ENCODE results near the gene HDAC9.

HDAC9 gene

DNA sequence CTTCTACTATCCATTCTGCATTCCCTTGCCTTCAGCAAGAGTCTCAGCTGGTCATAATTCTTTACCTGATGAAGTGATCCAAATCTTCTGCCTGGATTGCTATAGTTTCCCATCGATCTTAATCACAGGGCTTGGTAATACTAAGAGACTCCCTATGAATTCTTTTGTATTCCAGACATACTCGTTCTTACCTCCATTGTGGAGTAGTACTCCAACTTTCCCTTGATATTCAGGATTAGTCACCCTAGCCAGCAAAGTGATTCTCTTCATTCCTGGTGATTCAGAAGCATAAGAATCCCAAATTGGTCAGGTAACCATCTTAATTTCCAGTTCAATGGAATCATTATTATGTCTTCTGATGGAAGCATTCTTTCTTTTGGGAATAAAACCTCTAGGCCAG is 525.2 kb downstream of the HDAC9 start:
- H3K9me3 ChIP-seq (ENCODE audit: control insufficient read depth, insufficient read depth, low read depth, low read length), result no peaks in the 10 kb centered on the region
- ChIA-PET CTCF (interaction anchor here (0.6 kb wide), 1 partner anchor 656 kb away, joined by 3 read pairs; no protein-coding TSS in a partner anchor), POLR2A (no interaction called here)
- H3K36me3 ChIP-seq (ENCODE audit: control insufficient read depth in 2 of 2, insufficient read depth in 1 of 2, low read length in 2 of 2), result no peaks in the 10 kb centered on the region
- H3K27ac ChIP-seq (ENCODE audit: extremely low read depth, low read depth, low read length), result no peak overlapping the region
- TF ChIP-seq, protein P1, sequence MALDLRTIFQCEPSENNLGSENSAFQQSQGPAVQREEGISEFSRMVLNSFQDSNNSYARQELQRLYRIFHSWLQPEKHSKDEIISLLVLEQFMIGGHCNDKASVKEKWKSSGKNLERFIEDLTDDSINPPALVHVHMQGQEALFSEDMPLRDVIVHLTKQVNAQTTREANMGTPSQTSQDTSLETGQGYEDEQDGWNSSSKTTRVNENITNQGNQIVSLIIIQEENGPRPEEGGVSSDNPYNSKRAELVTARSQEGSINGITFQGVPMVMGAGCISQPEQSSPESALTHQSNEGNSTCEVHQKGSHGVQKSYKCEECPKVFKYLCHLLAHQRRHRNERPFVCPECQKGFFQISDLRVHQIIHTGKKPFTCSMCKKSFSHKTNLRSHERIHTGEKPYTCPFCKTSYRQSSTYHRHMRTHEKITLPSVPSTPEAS (tag by site-specific recombination; IDR thresholded peaks at IDR 0.05), result no peak
- TF ChIP-seq SP2 (tag by site-specific recombination; IDR thresholded peaks at IDR 0.05) (no peak), ZBTB21 (tag by site-specific recombination; IDR thresholded peaks at IDR 0.05) (no peak)
- no peaks in the 10 kb centered on the region for H3K4me1 ChIP-seq (ENCODE audit: control insufficient read depth, insufficient read depth, low read length)
- H3K4me3 ChIP-seq (ENCODE audit: low read depth, low read length), result no peak overlapping the region

DNA sequence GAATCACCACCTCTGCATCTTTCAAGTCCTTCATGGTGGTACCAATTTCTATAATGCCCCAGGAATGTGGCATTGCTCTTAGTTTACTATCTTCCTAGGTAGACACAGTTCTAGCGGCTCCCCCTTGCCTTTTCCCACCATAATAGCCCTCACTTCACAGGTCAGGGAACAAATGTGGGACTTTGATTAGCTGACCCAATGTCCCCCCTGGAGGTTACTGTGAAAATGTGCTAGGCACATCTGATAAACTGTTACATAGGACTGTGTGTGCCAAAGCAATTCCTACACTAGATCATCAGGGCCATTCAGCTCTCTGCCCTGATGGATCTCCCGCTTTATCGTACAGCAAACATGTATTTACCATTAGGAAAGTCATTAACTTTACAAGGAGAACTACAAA is 527.9 kb downstream of the HDAC9 start:
- H3K27ac ChIP-seq (ENCODE audit: extremely low read depth, low read depth, low read length), result no peak overlapping the region
- no peaks in the 10 kb centered on the region for H3K9me3 ChIP-seq (ENCODE audit: control insufficient read depth, insufficient read depth, low read depth, low read length)
- ChIA-PET CTCF (no interaction called here), POLR2A (no interaction called here)
- TF ChIP-seq ZSCAN16 (tag by site-specific recombination; IDR thresholded peaks at IDR 0.05), result no peak
- TF ChIP-seq MYNN (tag by site-specific recombination; IDR thresholded peaks at IDR 0.05; ENCODE audit: borderline replicate concordance), result no peak
- TF ChIP-seq, protein P1 (tag by site-specific recombination; IDR thresholded peaks at IDR 0.05), result no peak
- TF ChIP-seq, protein P2, sequence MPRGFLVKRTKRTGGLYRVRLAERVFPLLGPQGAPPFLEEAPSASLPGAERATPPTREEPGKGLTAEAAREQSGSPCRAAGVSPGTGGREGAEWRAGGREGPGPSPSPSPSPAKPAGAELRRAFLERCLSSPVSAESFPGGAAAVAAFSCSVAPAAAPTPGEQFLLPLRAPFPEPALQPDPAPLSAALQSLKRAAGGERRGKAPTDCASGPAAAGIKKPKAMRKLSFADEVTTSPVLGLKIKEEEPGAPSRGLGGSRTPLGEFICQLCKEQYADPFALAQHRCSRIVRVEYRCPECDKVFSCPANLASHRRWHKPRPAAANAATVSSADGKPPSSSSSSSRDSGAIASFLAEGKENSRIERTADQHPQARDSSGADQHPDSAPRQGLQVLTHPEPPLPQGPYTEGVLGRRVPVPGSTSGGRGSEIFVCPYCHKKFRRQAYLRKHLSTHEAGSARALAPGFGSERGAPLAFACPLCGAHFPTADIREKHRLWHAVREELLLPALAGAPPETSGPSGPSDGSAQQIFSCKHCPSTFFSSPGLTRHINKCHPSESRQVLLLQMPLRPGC (tag by site-specific recombination; IDR thresholded peaks at IDR 0.05), result no peak
- TF ChIP-seq, protein P3, sequence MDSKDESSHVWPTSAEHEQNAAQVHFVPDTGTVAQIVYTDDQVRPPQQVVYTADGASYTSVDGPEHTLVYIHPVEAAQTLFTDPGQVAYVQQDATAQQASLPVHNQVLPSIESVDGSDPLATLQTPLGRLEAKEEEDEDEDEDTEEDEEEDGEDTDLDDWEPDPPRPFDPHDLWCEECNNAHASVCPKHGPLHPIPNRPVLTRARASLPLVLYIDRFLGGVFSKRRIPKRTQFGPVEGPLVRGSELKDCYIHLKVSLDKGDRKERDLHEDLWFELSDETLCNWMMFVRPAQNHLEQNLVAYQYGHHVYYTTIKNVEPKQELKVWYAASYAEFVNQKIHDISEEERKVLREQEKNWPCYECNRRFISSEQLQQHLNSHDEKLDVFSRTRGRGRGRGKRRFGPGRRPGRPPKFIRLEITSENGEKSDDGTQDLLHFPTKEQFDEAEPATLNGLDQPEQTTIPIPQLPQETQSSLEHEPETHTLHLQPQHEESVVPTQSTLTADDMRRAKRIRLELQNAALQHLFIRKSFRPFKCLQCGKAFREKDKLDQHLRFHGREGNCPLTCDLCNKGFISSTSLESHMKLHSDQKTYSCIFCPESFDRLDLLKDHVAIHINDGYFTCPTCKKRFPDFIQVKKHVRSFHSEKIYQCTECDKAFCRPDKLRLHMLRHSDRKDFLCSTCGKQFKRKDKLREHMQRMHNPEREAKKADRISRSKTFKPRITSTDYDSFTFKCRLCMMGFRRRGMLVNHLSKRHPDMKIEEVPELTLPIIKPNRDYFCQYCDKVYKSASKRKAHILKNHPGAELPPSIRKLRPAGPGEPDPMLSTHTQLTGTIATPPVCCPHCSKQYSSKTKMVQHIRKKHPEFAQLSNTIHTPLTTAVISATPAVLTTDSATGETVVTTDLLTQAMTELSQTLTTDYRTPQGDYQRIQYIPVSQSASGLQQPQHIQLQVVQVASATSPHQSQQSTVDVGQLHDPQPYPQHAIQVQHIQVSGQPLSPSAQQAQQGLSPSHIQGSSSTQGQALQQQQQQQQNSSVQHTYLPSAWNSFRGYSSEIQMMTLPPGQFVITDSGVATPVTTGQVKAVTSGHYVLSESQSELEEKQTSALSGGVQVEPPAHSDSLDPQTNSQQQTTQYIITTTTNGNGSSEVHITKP (tag by site-specific recombination; IDR thresholded peaks at IDR 0.05), result no peak
- no peak for TF ChIP-seq RBAK (tag by site-specific recombination; IDR thresholded peaks at IDR 0.05)
- TF ChIP-seq, protein P4, sequence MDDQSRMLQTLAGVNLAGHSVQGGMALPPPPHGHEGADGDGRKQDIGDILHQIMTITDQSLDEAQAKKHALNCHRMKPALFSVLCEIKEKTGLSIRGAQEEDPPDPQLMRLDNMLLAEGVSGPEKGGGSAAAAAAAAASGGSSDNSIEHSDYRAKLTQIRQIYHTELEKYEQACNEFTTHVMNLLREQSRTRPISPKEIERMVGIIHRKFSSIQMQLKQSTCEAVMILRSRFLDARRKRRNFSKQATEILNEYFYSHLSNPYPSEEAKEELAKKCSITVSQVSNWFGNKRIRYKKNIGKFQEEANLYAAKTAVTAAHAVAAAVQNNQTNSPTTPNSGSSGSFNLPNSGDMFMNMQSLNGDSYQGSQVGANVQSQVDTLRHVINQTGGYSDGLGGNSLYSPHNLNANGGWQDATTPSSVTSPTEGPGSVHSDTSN (CRISPR knock-in tag; IDR thresholded peaks at IDR 0.05), result no peak
- TF ChIP-seq ZNF2 (tag by site-specific recombination; IDR thresholded peaks at IDR 0.05), result no peak
- no peak for TF ChIP-seq ZNF354C (tag by site-specific recombination; IDR thresholded peaks at IDR 0.05; ENCODE audit: borderline replicate concordance, low read depth)
- no peak for TF ChIP-seq ZNF560 (tag by site-specific recombination; IDR thresholded peaks at IDR 0.05; ENCODE audit: borderline replicate concordance)
- no peaks in the 10 kb centered on the region for H3K4me1 ChIP-seq (ENCODE audit: control insufficient read depth, insufficient read depth, low read length)
- H3K4me3 ChIP-seq (ENCODE audit: low read depth, low read length), result no peak overlapping the region
- no peaks in the 10 kb centered on the region for H3K36me3 ChIP-seq (ENCODE audit: control insufficient read depth in 2 of 2, insufficient read depth in 1 of 2, low read length in 2 of 2)

DNA sequence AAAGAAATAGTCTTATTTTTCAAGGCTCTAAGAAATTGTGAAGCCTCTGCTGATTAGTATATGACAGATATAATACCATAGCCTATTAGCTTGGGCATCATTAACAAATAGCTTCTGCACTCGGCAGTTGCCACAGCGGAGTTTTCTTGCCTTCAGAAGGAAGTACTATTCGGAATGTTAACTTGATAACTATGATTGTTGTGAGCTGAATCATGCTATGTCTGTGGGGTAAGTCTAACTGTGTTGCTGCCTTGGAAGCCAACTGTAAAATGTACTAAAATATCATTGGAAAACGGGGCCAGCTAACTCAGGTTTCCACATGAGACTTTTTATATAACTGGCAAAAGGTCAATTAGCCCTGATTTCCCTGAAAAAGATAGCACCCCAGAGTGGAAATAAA is 528.7 kb downstream of the HDAC9 start:
- no peak overlapping the region for H3K27ac ChIP-seq (ENCODE audit: extremely low read depth, low read depth, low read length)
- ChIA-PET CTCF (no interaction called here), POLR2A (no interaction called here)
- H3K9me3 ChIP-seq (ENCODE audit: control insufficient read depth, insufficient read depth, low read depth, low read length), result no peaks in the 10 kb centered on the region
- no peaks in the 10 kb centered on the region for H3K4me1 ChIP-seq (ENCODE audit: control insufficient read depth, insufficient read depth, low read length)
- H3K36me3 ChIP-seq (ENCODE audit: control insufficient read depth in 2 of 2, insufficient read depth in 1 of 2, low read length in 2 of 2), result no peaks in the 10 kb centered on the region
- no peak overlapping the region for H3K4me3 ChIP-seq (ENCODE audit: low read depth, low read length)
- TF ChIP-seq, protein P5, sequence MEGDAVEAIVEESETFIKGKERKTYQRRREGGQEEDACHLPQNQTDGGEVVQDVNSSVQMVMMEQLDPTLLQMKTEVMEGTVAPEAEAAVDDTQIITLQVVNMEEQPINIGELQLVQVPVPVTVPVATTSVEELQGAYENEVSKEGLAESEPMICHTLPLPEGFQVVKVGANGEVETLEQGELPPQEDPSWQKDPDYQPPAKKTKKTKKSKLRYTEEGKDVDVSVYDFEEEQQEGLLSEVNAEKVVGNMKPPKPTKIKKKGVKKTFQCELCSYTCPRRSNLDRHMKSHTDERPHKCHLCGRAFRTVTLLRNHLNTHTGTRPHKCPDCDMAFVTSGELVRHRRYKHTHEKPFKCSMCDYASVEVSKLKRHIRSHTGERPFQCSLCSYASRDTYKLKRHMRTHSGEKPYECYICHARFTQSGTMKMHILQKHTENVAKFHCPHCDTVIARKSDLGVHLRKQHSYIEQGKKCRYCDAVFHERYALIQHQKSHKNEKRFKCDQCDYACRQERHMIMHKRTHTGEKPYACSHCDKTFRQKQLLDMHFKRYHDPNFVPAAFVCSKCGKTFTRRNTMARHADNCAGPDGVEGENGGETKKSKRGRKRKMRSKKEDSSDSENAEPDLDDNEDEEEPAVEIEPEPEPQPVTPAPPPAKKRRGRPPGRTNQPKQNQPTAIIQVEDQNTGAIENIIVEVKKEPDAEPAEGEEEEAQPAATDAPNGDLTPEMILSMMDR (tag by site-specific recombination; IDR thresholded peaks at IDR 0.05), result no peak
- TF ChIP-seq ZNF121 (tag by site-specific recombination; IDR thresholded peaks at IDR 0.05) (no peak), PRDM1 (tag by site-specific recombination; IDR thresholded peaks at IDR 0.05) (no peak), ZNF555 (tag by site-specific recombination; conservative IDR thresholded peaks at IDR 0.05) (no peak), TRIM28 (IDR thresholded peaks at IDR 0.05; ENCODE audit: borderline replicate concordance, low read length) (no peak), ZNF785 (tag by site-specific recombination; IDR thresholded peaks at IDR 0.05) (no peak), ZSCAN16 (tag by site-specific recombination; IDR thresholded peaks at IDR 0.05) (no peak)
- TF ChIP-seq, protein P6, sequence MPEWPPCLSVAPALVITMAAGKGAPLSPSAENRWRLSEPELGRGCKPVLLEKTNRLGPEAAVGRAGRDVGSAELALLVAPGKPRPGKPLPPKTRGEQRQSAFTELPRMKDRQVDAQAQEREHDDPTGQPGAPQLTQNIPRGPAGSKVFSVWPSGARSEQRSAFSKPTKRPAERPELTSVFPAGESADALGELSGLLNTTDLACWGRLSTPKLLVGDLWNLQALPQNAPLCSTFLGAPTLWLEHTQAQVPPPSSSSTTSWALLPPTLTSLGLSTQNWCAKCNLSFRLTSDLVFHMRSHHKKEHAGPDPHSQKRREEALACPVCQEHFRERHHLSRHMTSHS (tag by site-specific recombination; IDR thresholded peaks at IDR 0.05), result no peak
